ENCODE measurements around the gene NFXL1.

The NFXL1 gene

DNA sequence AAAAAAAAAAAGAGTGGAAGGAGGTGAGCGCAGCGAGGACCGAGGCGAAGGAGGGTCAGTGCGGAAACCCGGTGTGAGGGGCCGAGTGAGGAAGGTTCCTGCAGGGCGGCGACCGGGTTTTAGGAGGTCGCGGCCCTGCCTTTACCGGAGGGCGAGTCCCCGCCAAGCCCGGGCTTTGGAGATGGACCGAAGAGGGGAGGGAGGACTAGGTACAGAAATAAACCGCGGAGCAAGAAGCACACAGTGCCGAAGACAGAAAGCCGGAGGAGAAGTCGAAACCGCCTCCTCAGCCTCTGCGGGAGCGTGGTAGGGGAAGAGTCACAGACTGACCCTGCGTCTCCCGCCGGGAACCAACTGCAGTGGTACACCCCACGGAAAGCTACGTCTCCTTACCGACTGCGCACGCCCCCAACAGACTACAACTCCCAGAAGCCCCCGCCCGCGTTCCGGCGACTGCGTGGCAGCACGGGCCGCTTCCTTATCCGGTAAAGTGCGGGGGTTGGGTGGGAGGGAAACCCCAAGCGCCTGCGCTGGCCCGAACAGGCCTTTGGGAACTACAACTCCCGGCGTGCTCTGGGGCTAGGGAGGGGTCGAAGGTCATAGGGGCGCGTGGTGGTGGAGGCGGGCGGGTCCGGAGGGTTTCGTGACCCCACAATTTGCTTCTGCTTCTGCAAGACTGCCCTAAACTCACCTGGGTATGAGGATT lies at the start of gene NFXL1:
TSS of gene NFXL1 (minus strand) at position 364 of the 706 bp plus-strand sequence. CDS start 380 bp downstream, outside the sequence.
- no peaks in the 10 kb centered on the region for H3K27me3 Mint-ChIP-seq
- DNase-seq (ENCODE audit: low spot score in 2 of 2) (peak; percentile 89), ATAC-seq (replicated peaks; ENCODE audit: extremely low read depth, poor library complexity, severe bottlenecking) (peak; percentile 97)
- H3K27ac Mint-ChIP-seq (ENCODE audit: low read depth) = peak within 1 kb of the TSS; percentile 84
- peak within 1 kb of the TSS; percentile 93 for H3K4me3 Mint-ChIP-seq
- peaks cover 28% of the 10 kb centered on the region for H3K4me1 Mint-ChIP-seq
- H3K36me3 Mint-ChIP-seq (ENCODE audit: insufficient read depth) = peaks cover 12% of the 10 kb centered on the region
- no peaks in the 10 kb centered on the region for H3K9me3 Mint-ChIP-seq

DNA sequence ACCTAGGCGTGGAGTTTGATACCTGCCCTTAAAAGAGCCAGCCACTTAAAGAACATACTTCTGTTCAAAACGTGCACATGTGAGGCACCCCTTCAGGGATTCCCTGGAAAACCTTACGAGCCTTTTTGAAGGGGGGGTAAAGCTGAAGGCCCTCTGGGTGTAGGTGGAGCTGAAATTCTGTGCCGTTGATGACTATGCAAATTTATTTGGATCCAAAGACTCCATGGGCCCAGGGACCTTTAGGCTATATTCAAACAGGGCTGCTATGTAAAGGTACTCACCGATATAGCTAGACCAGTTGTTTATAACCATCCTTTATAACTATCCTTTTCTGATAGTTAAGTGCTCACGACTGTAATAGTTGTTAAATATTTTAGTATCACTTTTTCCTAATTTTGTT lies 40.3 kb upstream of the NFXL1 start:
- no peak overlapping the region for H3K4me3 Mint-ChIP-seq
- H3K9me3 Mint-ChIP-seq = no peaks in the 10 kb centered on the region
- no peak overlapping the region for H3K27ac Mint-ChIP-seq (ENCODE audit: low read depth)
- DNase-seq (ENCODE audit: low spot score in 2 of 2) (no peak), ATAC-seq (replicated peaks; ENCODE audit: extremely low read depth, poor library complexity, severe bottlenecking) (no peak)
- peaks cover 27% of the 10 kb centered on the region for H3K27me3 Mint-ChIP-seq
- H3K4me1 Mint-ChIP-seq = no peaks in the 10 kb centered on the region
- H3K36me3 Mint-ChIP-seq (ENCODE audit: insufficient read depth) = no peaks in the 10 kb centered on the region

DNA sequence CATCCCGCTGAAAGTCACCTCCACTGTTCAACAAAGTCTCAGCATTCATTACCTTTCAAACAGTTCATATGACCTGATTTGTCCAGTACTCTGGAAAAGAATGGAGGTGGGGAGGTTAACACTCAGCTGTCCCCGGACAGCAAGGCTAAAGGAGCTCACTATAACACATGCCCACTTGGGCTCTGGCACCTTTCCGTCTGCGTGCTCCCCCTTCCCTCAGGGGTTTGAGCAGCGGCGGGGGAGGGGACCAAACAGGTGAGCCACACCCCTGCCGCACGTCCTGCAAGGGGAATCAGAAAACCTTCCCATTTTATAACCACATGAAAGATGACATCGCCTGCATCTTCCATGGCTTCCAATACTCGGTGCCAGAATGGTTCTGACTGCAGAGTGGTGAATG lies 39.9 kb upstream of the NFXL1 start:
- Mint-ChIP-seq H3K36me3 (ENCODE audit: insufficient read depth) (no peaks in the 10 kb centered on the region), H3K4me3 (no peak overlapping the region), H3K27ac (ENCODE audit: low read depth) (no peak overlapping the region), H3K4me1 (no peaks in the 10 kb centered on the region), H3K27me3 (peaks cover 31% of the 10 kb centered on the region), H3K9me3 (no peaks in the 10 kb centered on the region)
- DNase-seq (ENCODE audit: low spot score in 2 of 2) (no peak), ATAC-seq (replicated peaks; ENCODE audit: extremely low read depth, poor library complexity, severe bottlenecking) (no peak)

DNA sequence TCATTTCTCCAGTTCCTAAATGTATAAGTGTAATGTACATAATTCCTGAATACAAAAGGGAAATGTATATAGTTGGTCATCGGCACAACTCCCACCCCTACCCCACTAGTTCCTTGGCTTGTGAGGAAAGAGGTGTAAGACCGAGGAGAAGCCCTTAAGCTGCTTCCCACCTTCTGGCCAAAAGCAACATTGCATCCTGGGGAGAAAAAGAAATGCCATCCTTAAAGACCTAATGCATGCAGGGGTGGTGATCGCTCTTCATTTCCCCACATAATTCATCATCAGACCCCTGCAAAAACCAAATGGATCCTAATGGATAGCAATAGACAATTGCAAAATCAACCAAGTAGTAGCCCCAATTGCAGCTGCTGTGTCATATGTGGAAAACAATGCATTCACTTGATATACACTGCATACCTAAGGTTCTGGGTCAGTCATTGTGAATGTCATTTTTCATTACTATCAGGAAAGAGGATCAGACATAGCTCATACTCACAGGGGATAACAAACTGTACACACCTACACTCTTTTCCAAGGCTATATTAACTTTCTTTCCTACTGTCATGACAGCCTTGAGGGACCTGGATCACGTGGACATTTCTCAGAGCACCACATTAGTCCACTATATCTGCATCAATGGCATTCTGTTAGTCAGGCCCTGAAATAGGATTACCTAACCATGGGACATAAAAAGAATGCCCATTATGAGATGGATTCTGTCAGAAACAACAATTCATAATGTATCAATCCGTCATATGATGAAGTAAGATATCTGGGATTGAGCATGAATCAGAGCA lies 31.7 kb upstream of the NFXL1 start:
- Mint-ChIP-seq H3K9me3 (no peaks in the 10 kb centered on the region), H3K27me3 (peaks cover 27% of the 10 kb centered on the region), H3K36me3 (ENCODE audit: insufficient read depth) (no peaks in the 10 kb centered on the region), H3K4me1 (no peaks in the 10 kb centered on the region), H3K27ac (ENCODE audit: low read depth) (no peak overlapping the region), H3K4me3 (no peak overlapping the region)
- no peak for ATAC-seq (replicated peaks; ENCODE audit: extremely low read depth, poor library complexity, severe bottlenecking)
- no peak for DNase-seq (ENCODE audit: low spot score in 2 of 2)

- no peak overlapping the region for H3K27ac Mint-ChIP-seq (ENCODE audit: low read depth)
- no peaks in the 10 kb centered on the region for H3K9me3 Mint-ChIP-seq
- H3K36me3 Mint-ChIP-seq (ENCODE audit: insufficient read depth) = no peaks in the 10 kb centered on the region
- no peak for DNase-seq (ENCODE audit: low spot score in 2 of 2)
- H3K4me3 Mint-ChIP-seq = no peak overlapping the region
- no peak for ATAC-seq (replicated peaks; ENCODE audit: extremely low read depth, poor library complexity, severe bottlenecking)
- no peaks in the 10 kb centered on the region for H3K4me1 Mint-ChIP-seq
- H3K27me3 Mint-ChIP-seq = peaks cover 22% of the 10 kb centered on the region
Observed at GRCh38 chr4:47942081-47942819, 27.9 kb upstream of the NFXL1 start.

- no peaks in the 10 kb centered on the region for H3K4me1 Mint-ChIP-seq
Observed at GRCh38 chr4:47939456-47939855, 25.1 kb upstream of the NFXL1 start.

GRCh38 chr4:47936336-47936735 lies 22.0 kb upstream of the NFXL1 start:
- Mint-ChIP-seq H3K36me3 (ENCODE audit: insufficient read depth) (no peaks in the 10 kb centered on the region), H3K4me3 (no peak overlapping the region), H3K27ac (ENCODE audit: low read depth) (no peak overlapping the region), H3K27me3 (peaks cover 34% of the 10 kb centered on the region), H3K4me1 (no peaks in the 10 kb centered on the region), H3K9me3 (no peaks in the 10 kb centered on the region)
- ATAC-seq (replicated peaks; ENCODE audit: extremely low read depth, poor library complexity, severe bottlenecking) = no peak
- DNase-seq (ENCODE audit: low spot score in 2 of 2) = no peak

More at GRCh38 chr4:47939456-47939855, 25.1 kb upstream of the NFXL1 start:
- Mint-ChIP-seq H3K36me3 (ENCODE audit: insufficient read depth) (no peaks in the 10 kb centered on the region), H3K27me3 (peaks cover 34% of the 10 kb centered on the region), H3K27ac (ENCODE audit: low read depth) (no peak overlapping the region), H3K4me3 (no peak overlapping the region), H3K9me3 (no peaks in the 10 kb centered on the region)
- DNase-seq (ENCODE audit: low spot score in 2 of 2) (no peak), ATAC-seq (replicated peaks; ENCODE audit: extremely low read depth, poor library complexity, severe bottlenecking) (no peak)

GRCh38 chr4:47933840-47934239 lies 19.5 kb upstream of the NFXL1 start:
- no peak overlapping the region for H3K4me3 Mint-ChIP-seq
- H3K36me3 Mint-ChIP-seq (ENCODE audit: insufficient read depth) = no peaks in the 10 kb centered on the region
- no peaks in the 10 kb centered on the region for H3K9me3 Mint-ChIP-seq
- H3K4me1 Mint-ChIP-seq = no peaks in the 10 kb centered on the region
- ATAC-seq (replicated peaks; ENCODE audit: extremely low read depth, poor library complexity, severe bottlenecking) (peak; percentile 40), DNase-seq (ENCODE audit: low spot score in 2 of 2) (no peak)
- H3K27ac Mint-ChIP-seq (ENCODE audit: low read depth) = no peak overlapping the region
- peaks cover 27% of the 10 kb centered on the region for H3K27me3 Mint-ChIP-seq

- Mint-ChIP-seq H3K4me1 (peaks cover 7% of the 10 kb centered on the region), H3K36me3 (ENCODE audit: insufficient read depth) (no peaks in the 10 kb centered on the region), H3K27me3 (peaks cover 25% of the 10 kb centered on the region), H3K9me3 (no peaks in the 10 kb centered on the region), H3K4me3 (no peak overlapping the region), H3K27ac (ENCODE audit: low read depth) (no peak overlapping the region)
- no peak for DNase-seq (ENCODE audit: low spot score in 2 of 2)
- ATAC-seq (replicated peaks; ENCODE audit: extremely low read depth, poor library complexity, severe bottlenecking) = no peak
Observed at GRCh38 chr4:47930971-47931804, 16.8 kb upstream of the NFXL1 start.

GRCh38 chr4:47929682-47930201 lies 15.4 kb upstream of the NFXL1 start:
- H3K27me3 Mint-ChIP-seq = peaks cover 33% of the 10 kb centered on the region
- peaks cover 7% of the 10 kb centered on the region for H3K4me1 Mint-ChIP-seq
- no peak for ATAC-seq (replicated peaks; ENCODE audit: extremely low read depth, poor library complexity, severe bottlenecking)
- DNase-seq (ENCODE audit: low spot score in 2 of 2) = no peak
- H3K27ac Mint-ChIP-seq (ENCODE audit: low read depth) = no peak overlapping the region
- H3K4me3 Mint-ChIP-seq = no peak overlapping the region
- no peaks in the 10 kb centered on the region for H3K9me3 Mint-ChIP-seq
- no peaks in the 10 kb centered on the region for H3K36me3 Mint-ChIP-seq (ENCODE audit: insufficient read depth)

GRCh38 chr4:47926667-47927258 lies 12.4 kb upstream of the NFXL1 start:
- ATAC-seq (replicated peaks; ENCODE audit: extremely low read depth, poor library complexity, severe bottlenecking) = peak; percentile 91
- no peak overlapping the region for H3K4me3 Mint-ChIP-seq
- peaks cover 7% of the 10 kb centered on the region for H3K4me1 Mint-ChIP-seq
- peaks cover 41% of the 10 kb centered on the region for H3K27me3 Mint-ChIP-seq
- no peaks in the 10 kb centered on the region for H3K9me3 Mint-ChIP-seq
- H3K27ac Mint-ChIP-seq (ENCODE audit: low read depth) = no peak overlapping the region
- peak; percentile 19 to 30 for DNase-seq (ENCODE audit: low spot score in 2 of 2)
- H3K36me3 Mint-ChIP-seq (ENCODE audit: insufficient read depth) = no peaks in the 10 kb centered on the region

Measured in central memory CD8-positive, alpha-beta T cell (primary cell).